ENCODE measurements around the gene MUC12.

- TF ChIP-seq CTCF (IDR thresholded peaks at IDR 0.05 in 2 of 3, conservative IDR thresholded peaks at IDR 0.05 in 1 of 3; ENCODE audit: insufficient read depth in 2 of 3, low read depth in 1 of 3, low read length in 3 of 3): no peak
- no peak for TF ChIP-seq MTA2 (IDR thresholded peaks at IDR 0.05; ENCODE audit: low read depth)
- TF ChIP-seq, protein P1, sequence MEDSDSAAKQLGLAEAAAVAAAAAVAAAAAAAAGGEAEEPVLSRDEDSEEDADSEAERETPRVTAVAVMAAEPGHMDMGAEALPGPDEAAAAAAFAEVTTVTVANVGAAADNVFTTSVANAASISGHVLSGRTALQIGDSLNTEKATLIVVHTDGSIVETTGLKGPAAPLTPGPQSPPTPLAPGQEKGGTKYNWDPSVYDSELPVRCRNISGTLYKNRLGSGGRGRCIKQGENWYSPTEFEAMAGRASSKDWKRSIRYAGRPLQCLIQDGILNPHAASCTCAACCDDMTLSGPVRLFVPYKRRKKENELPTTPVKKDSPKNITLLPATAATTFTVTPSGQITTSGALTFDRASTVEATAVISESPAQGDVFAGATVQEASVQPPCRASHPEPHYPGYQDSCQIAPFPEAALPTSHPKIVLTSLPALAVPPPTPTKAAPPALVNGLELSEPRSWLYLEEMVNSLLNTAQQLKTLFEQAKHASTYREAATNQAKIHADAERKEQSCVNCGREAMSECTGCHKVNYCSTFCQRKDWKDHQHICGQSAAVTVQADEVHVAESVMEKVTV (CRISPR knock-in tag; IDR thresholded peaks at IDR 0.05): no peak
- no peak for TF ChIP-seq ZNF224 (CRISPR knock-in tag; IDR thresholded peaks at IDR 0.05)
- no peak for TF ChIP-seq LCOR (CRISPR knock-in tag; IDR thresholded peaks at IDR 0.05)
- TF ChIP-seq SETDB1 (IDR thresholded peaks at IDR 0.05; ENCODE audit: low read length): no peak
- no peak for TF ChIP-seq IFI16 (CRISPR knock-in tag; IDR thresholded peaks at IDR 0.05)
- TF ChIP-seq ELF4 (CRISPR knock-in tag; IDR thresholded peaks at IDR 0.05): no peak
- TF ChIP-seq NFE2 (IDR thresholded peaks at IDR 0.05; ENCODE audit: low read depth): no peak
- TF ChIP-seq MAZ (CRISPR knock-in tag; conservative IDR thresholded peaks at IDR 0.05 in 1 of 2, IDR thresholded peaks at IDR 0.05 in 1 of 2): no peak
- TF ChIP-seq ZNF146 (CRISPR knock-in tag; IDR thresholded peaks at IDR 0.05; ENCODE audit: unreplicated experiment): no peak
- no peak for TF ChIP-seq POLR2A (conservative IDR thresholded peaks at IDR 0.05)
- no peak for TF ChIP-seq RAD51 (IDR thresholded peaks at IDR 0.05; ENCODE audit: borderline replicate concordance, low read depth)
These were observed 25.7 kb upstream of the MUC12 start for GRCh38 chr7:100943693-100944092.

Data from K562 (cell line).